ENCODE measurements around the gene BOC. TPM values are rescaled to one million over a fixed set of nuclear protein-coding genes. Genes with fewer than 3 reads are reported as not detected.

The BOC gene
- total and polyA plus RNA-seq, 7 experiments from 2014 or later, result 0.98 TPM; not detected in 6

DNA sequence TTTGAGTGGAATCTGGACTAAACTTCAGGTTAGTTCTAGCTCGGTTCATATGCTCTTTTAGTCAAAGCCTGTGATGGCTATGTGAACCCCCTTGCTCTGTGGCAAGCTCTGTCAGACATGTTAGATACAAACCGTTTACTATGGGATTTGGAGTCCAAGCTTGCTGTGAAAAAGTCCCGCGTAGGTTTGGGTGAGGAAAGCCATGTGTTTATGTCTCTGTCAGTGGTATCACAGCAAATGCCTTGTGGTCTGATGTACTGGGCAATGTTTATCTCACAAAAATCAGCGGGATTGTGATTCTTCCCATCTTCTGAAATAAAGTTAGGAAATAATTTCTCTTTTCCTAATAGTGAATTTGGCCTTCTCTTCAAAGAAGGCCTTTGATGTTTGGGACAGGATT, 5.0 kb downstream of the BOC start:
- Histone ChIP-seq H3K27me3 (ENCODE audit: control insufficient read depth in 2 of 2, insufficient read depth in 2 of 2, low read length in 2 of 2) (peaks cover 0 to 4% of the 10 kb centered on the region in 2 donors), H3K36me3 (ENCODE audit: control insufficient read depth in 2 of 3, insufficient read depth in 3 of 3, low read length in 3 of 3) (no peaks in the 10 kb centered on the region), H3K4me3 (ENCODE audit: low read length) (no peak overlapping the region), H3K4me1 (ENCODE audit: control insufficient read depth in 2 of 2, insufficient read depth in 2 of 2, low read length in 2 of 2) (no peaks in the 10 kb centered on the region), H3K9me3 (ENCODE audit: control insufficient read depth in 2 of 3, low read length in 3 of 3) (no peaks in the 10 kb centered on the region), H3K27ac (ENCODE audit: low read depth, low read length) (no peak overlapping the region)
- Mint-ChIP-seq H3K4me3 (no peak overlapping the region), H3K9me3 (no peaks in the 10 kb centered on the region), H3K27ac (no peak overlapping the region), H3K4me1 (peaks cover 5 to 8% (median 7%) of the 10 kb centered on the region in 7 donors), H3K36me3 (peaks cover 0 to 4% (median 0%) of the 10 kb centered on the region in 5 donors), H3K27me3 (peaks cover 41 to 79% (median 49%) of the 10 kb centered on the region in 5 donors)
- ATAC-seq (no peak), DNase-seq (no peak)
- intact Hi-C loops (cut with micrococcal nuclease), result no loop called here
- POLR2A ChIA-PET, result no interaction called here
- CTCF ChIA-PET, result no interaction called here

DNA sequence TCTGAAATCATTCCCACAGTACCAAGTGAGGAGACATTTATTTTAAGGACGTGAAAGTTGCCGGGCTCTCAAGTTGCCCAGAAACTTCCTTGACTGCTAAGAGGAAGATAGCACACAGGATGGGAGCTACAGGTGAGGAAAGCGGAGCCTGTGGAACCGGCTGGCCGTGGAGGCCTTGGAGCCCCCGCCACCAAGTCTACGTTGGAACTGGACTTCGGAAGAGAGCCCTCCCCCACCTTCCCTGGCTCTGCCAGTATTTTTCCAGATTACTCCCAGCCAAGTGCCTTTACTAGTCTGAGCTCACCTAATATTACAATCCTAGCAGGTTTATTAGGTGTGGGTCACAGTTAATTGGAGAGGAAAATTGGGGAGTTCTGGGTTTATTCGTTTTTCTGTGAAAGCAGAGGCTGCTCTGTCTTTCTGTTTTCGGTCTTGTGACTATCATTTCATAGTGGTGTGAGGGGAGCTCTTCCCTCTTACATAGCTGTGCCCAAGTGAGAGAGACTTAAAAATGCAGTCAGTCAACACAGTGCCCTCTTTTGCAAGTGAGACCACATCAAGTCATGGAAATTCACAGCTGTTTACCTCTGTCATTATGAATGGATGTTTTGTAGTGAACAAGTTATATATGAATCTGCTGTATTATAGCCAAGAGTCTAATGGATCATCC, 6.8 kb downstream of the BOC start:
- intact Hi-C loops (cut with micrococcal nuclease), result no loop called here
- ATAC-seq (no peak), DNase-seq (no peak)
- ChIA-PET CTCF (interaction anchor here (0.7 kb wide), 1 partner anchor 11 kb away, joined by 3 read pairs; no protein-coding TSS in a partner anchor), POLR2A (no interaction called here)
- H3K9me3 ChIP-seq (ENCODE audit: control insufficient read depth in 2 of 3, low read length in 3 of 3), result no peaks in the 10 kb centered on the region
- H3K36me3 ChIP-seq (ENCODE audit: control insufficient read depth in 2 of 3, insufficient read depth in 3 of 3, low read length in 3 of 3), result no peaks in the 10 kb centered on the region
- Mint-ChIP-seq H3K9me3 (no peaks in the 10 kb centered on the region), H3K27me3 (peaks cover 37 to 85% (median 53%) of the 10 kb centered on the region in 5 donors), H3K4me3 (no peak overlapping the region), H3K27ac (no peak overlapping the region), H3K4me1 (peaks cover 0 to 4% (median 0%) of the 10 kb centered on the region in 7 donors), H3K36me3 (no peaks in the 10 kb centered on the region)
- H3K4me3 ChIP-seq (ENCODE audit: low read length), result no peak overlapping the region
- no peak overlapping the region for H3K27ac ChIP-seq (ENCODE audit: low read depth, low read length)
- H3K4me1 ChIP-seq (ENCODE audit: control insufficient read depth in 2 of 2, insufficient read depth in 2 of 2, low read length in 2 of 2), result no peaks in the 10 kb centered on the region
- no peaks in the 10 kb centered on the region for H3K27me3 ChIP-seq (ENCODE audit: control insufficient read depth in 2 of 2, insufficient read depth in 2 of 2, low read length in 2 of 2)

DNA sequence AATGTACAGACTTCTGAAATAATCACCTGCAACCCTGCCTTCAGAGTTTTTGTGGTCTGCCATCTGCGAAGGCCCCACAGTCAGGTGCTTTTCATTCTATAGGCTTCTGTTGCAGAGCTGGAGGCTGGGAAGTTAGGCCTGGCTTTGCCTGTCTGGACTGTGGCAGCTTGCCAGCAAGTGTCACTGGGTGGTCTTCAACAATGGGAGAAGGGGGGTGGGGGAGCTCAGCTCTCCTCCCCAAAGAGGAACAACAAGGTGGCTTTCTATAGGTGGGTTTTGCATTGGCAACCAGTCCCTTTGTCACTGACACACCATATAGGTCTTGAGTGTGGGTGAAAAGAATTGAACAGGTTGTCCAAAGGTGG, 7.3 kb downstream of the BOC start:
- Mint-ChIP-seq H3K36me3 (no peaks in the 10 kb centered on the region), H3K27me3 (peaks cover 35 to 84% (median 48%) of the 10 kb centered on the region in 5 donors), H3K4me3 (no peak overlapping the region), H3K9me3 (no peaks in the 10 kb centered on the region), H3K4me1 (peaks cover 0 to 8% (median under 1%) of the 10 kb centered on the region in 7 donors), H3K27ac (no peak overlapping the region)
- no peak overlapping the region for H3K4me3 ChIP-seq (ENCODE audit: low read length)
- ChIA-PET POLR2A (no interaction called here), CTCF (no interaction called here)
- intact Hi-C loops (cut with micrococcal nuclease), result no loop called here
- no peaks in the 10 kb centered on the region for H3K4me1 ChIP-seq (ENCODE audit: control insufficient read depth in 2 of 2, insufficient read depth in 2 of 2, low read length in 2 of 2)
- no peaks in the 10 kb centered on the region for H3K36me3 ChIP-seq (ENCODE audit: control insufficient read depth in 2 of 3, insufficient read depth in 3 of 3, low read length in 3 of 3)
- H3K9me3 ChIP-seq (ENCODE audit: control insufficient read depth in 2 of 3, low read length in 3 of 3), result no peaks in the 10 kb centered on the region
- DNase-seq (no peak), ATAC-seq (no peak)
- no peak overlapping the region for H3K27ac ChIP-seq (ENCODE audit: low read depth, low read length)
- H3K27me3 ChIP-seq (ENCODE audit: control insufficient read depth in 2 of 2, insufficient read depth in 2 of 2, low read length in 2 of 2), result no peaks in the 10 kb centered on the region

DNA sequence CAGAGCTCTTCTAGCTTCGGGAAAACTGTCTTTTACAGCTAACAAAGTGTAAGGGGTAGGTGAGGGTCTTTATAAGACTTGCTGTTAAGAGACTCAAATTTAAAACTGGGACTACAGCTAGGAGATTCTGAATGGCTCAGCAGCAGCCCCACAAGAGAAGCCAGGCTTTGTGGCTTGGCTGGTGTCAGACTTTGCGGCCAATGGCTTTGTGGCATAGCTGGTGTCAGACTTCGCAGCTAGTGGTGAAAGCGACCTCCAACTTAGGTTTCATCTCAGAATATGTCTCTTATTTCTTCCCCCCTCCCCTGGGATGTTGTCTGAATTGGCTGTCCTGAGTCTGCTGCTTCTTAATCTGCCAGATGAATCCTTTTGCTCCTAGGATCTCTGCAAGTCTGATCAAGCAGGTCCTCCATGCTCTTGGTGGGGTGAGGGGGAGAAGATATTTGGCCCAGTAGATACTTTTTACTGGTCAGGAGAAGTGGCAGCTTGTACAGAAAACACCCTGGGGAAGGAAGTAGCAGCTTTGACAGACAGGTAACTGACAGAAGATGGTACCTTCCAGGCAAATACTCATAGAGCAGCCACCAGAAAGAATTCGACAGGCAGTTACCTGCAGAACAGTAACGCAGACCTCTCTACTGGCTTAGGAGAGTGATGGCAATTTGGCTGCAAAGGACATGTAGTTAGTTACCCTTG, 8.4 kb downstream of the BOC start:
- H3K27me3 ChIP-seq (ENCODE audit: control insufficient read depth in 2 of 2, insufficient read depth in 2 of 2, low read length in 2 of 2), result no peaks in the 10 kb centered on the region
- no peak for ATAC-seq
- Mint-ChIP-seq H3K27me3 (peaks cover 36 to 75% (median 43%) of the 10 kb centered on the region in 5 donors), H3K4me3 (no peak overlapping the region), H3K9me3 (no peaks in the 10 kb centered on the region), H3K27ac (no peak overlapping the region), H3K36me3 (no peaks in the 10 kb centered on the region), H3K4me1 (peaks cover 0 to 14% (median 4%) of the 10 kb centered on the region in 7 donors)
- no peaks in the 10 kb centered on the region for H3K36me3 ChIP-seq (ENCODE audit: control insufficient read depth in 2 of 3, insufficient read depth in 3 of 3, low read length in 3 of 3)
- no peaks in the 10 kb centered on the region for H3K9me3 ChIP-seq (ENCODE audit: control insufficient read depth in 2 of 3, low read length in 3 of 3)
- CTCF ChIA-PET, result no interaction called here
- no peak overlapping the region for H3K27ac ChIP-seq (ENCODE audit: low read depth, low read length)
- no peak for DNase-seq
- intact Hi-C loops (cut with micrococcal nuclease), result no loop called here
- no peak overlapping the region for H3K4me3 ChIP-seq (ENCODE audit: low read length)
- no peaks in the 10 kb centered on the region for H3K4me1 ChIP-seq (ENCODE audit: control insufficient read depth in 2 of 2, insufficient read depth in 2 of 2, low read length in 2 of 2)
- POLR2A ChIA-PET, result no interaction called here

DNA sequence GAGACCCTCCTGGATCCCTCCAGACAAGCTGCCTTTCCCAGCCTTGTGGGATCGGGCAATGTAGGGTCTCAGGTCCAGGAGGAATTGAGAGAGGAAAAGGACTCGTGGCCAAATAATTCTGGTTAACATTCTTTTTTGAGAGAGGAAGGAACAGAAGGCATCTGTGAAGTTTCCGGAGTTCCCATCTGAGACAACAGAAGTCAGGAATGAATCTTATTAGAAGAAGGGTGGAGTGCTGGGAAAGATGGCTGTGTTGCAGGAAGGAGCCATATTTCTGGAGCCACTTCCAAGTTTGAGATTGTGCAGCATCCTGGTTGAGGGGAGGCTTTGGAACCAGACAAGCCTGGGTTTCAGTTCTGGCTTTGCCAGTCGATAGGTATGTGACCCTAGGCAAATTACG, 9.4 kb downstream of the BOC start:
- H3K4me3 Mint-ChIP-seq, result no peak overlapping the region
- ATAC-seq (no peak), DNase-seq (no peak)
- no peaks in the 10 kb centered on the region for H3K9me3 Mint-ChIP-seq
- ChIA-PET CTCF (no interaction called here), POLR2A (no interaction called here)
- Histone ChIP-seq H3K4me3 (ENCODE audit: low read length) (no peak overlapping the region), H3K27me3 (ENCODE audit: control insufficient read depth in 2 of 2, insufficient read depth in 2 of 2, low read length in 2 of 2) (no peaks in the 10 kb centered on the region), H3K36me3 (ENCODE audit: control insufficient read depth in 2 of 3, insufficient read depth in 3 of 3, low read length in 3 of 3) (no peaks in the 10 kb centered on the region), H3K27ac (ENCODE audit: low read depth, low read length) (no peak overlapping the region), H3K9me3 (ENCODE audit: control insufficient read depth in 2 of 3, low read length in 3 of 3) (no peaks in the 10 kb centered on the region), H3K4me1 (ENCODE audit: control insufficient read depth in 2 of 2, insufficient read depth in 2 of 2, low read length in 2 of 2) (no peaks in the 10 kb centered on the region)
- H3K36me3 Mint-ChIP-seq, result no peaks in the 10 kb centered on the region
- intact Hi-C loops (cut with micrococcal nuclease), result no loop called here
- peaks cover 31 to 68% (median 38%) of the 10 kb centered on the region in 5 donors for H3K27me3 Mint-ChIP-seq
- H3K4me1 Mint-ChIP-seq, result peaks cover 0 to 14% (median 4%) of the 10 kb centered on the region in 7 donors
- no peak overlapping the region for H3K27ac Mint-ChIP-seq

DNA sequence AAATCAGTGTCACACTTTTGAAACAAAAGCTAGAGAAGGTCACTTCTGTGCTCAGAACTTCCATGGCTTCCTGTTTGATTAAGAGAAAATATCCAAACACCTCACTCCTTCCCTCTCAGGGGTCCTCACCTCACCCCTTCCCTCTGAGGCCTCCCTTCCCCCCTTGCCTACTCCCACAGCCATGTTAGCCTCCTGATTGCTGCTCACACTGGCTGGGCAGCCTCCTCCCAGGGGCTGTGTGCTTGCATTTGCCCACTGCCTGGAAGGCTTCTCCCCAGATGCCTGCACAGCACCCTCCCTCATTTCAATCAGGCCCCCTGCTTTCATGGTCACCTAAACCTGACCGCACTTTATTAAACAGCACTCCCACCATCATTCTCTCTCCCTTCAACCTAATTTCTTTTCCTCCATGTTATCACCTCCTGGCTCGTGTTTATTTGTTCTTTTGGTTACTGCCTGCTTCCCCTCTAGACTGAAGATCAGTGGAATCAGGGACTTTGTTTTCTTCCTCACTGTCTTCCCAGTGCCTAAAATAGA, 10.4 kb downstream of the BOC start:
- ATAC-seq, result no peak
- H3K27ac Mint-ChIP-seq, result no peak overlapping the region
- H3K27ac ChIP-seq (ENCODE audit: low read depth, low read length), result no peak overlapping the region
- no peak overlapping the region for H3K4me3 Mint-ChIP-seq
- H3K9me3 Mint-ChIP-seq, result no peaks in the 10 kb centered on the region
- no peaks in the 10 kb centered on the region for H3K36me3 ChIP-seq (ENCODE audit: control insufficient read depth in 2 of 3, insufficient read depth in 3 of 3, low read length in 3 of 3)
- no peaks in the 10 kb centered on the region for H3K36me3 Mint-ChIP-seq
- no peaks in the 10 kb centered on the region for H3K9me3 ChIP-seq (ENCODE audit: control insufficient read depth in 2 of 3, low read length in 3 of 3)
- CTCF ChIA-PET, result no interaction called here
- peaks cover 27 to 61% (median 32%) of the 10 kb centered on the region in 5 donors for H3K27me3 Mint-ChIP-seq
- POLR2A ChIA-PET, result no interaction called here
- no peak for DNase-seq
- H3K4me3 ChIP-seq (ENCODE audit: low read length), result no peak overlapping the region
- intact Hi-C loops (cut with micrococcal nuclease), result no loop called here
- H3K4me1 ChIP-seq (ENCODE audit: control insufficient read depth in 2 of 2, insufficient read depth in 2 of 2, low read length in 2 of 2), result no peaks in the 10 kb centered on the region
- no peaks in the 10 kb centered on the region for H3K27me3 ChIP-seq (ENCODE audit: control insufficient read depth in 2 of 2, insufficient read depth in 2 of 2, low read length in 2 of 2)
- peaks cover 0 to 14% (median 4%) of the 10 kb centered on the region in 7 donors for H3K4me1 Mint-ChIP-seq

Data from naive thymus-derived CD4-positive, alpha-beta T cell (primary cell).